HEK293 (cell line): ENCODE results near the gene DCHS1.

ENCODE experiments used
- CTCF ChIA-PET: fragments of 350-600 bp; formaldehyde crosslinking; extraction: SDS; loops from one replicate; lab custom pipeline; 2021; ENCODE audit warnings: antibody characterized with exemption; lab: Yijun Ruan, JAX
- POLR2A ChIA-PET: fragments of 300-600 bp; formaldehyde crosslinking; extraction: SDS; loops from one replicate; lab custom pipeline; 2020; ENCODE audit warnings: antibody characterized with exemption, inconsistent platforms; lab: Yijun Ruan, JAX
- H3K27ac ChIP-seq: fragments of 200-500 bp; sonication (Bioruptor generic); 2 replicates; pipeline ENCODE4 v1.5.1; 2014; ENCODE audit warnings: low read depth, low read length, control low read depth, inconsistent platforms; ENCODE audit errors: extremely low read depth
- H3K36me3 ChIP-seq, 2 experiments: fragments of 200-500 bp in 1 of 2; sonication (Bioruptor generic) in 1 of 2; 1 replicate in 1 of 2; 2 replicates in 1 of 2; pipeline ENCODE4 v1.5.1; 2014 to 2017; ENCODE audit warnings: inconsistent platforms in 2 of 2, low read length in 2 of 2; ENCODE audit not compliant: control insufficient read depth in 2 of 2, insufficient read depth in 1 of 2
- H3K4me1 ChIP-seq: fragments of 200-500 bp; sonication (Bioruptor generic); 2 replicates; pipeline ENCODE4 v1.5.1; 2014; ENCODE audit warnings: mild to moderate bottlenecking, low read length, inconsistent platforms; ENCODE audit not compliant: control insufficient read depth, insufficient read depth
- H3K4me3 ChIP-seq: 2 replicates; pipeline ENCODE4 v1.5.1; 2011; ENCODE audit warnings: low read depth, mild to moderate bottlenecking, control low read depth, low read length, moderate library complexity
- H3K9me3 ChIP-seq: fragments of 200-500 bp; sonication (Bioruptor generic); 2 replicates; pipeline ENCODE4 v1.5.1; 2014; ENCODE audit warnings: low read depth, low read length, inconsistent platforms; ENCODE audit not compliant: control insufficient read depth, insufficient read depth
- HOXD13 ChIP-seq: sonication (generic); formaldehyde crosslinking; IDR thresholded peaks from 2 replicates; pipeline ENCODE4 v1.8.0; 2022; ENCODE audit warnings: missing genetic modification reagents, borderline replicate concordance
- MEIS1 ChIP-seq: sonication (generic); formaldehyde crosslinking; IDR thresholded peaks from 2 replicates; pipeline ENCODE4 v1.8.1; 2022; ENCODE audit warnings: missing genetic modification reagents, mild to moderate bottlenecking, borderline replicate concordance
- OVOL3 ChIP-seq: fragments of 450-650 bp; formaldehyde crosslinking; IDR thresholded peaks from 2 replicates; pipeline ENCODE4 v1.5.1; 2016; ENCODE audit warnings: missing biosample characterization, missing genetic modification characterization
- PBX3 ChIP-seq: sonication (generic); formaldehyde crosslinking; IDR thresholded peaks from 2 replicates; pipeline ENCODE4 v1.8.1; 2022; ENCODE audit warnings: mild to moderate bottlenecking, moderate library complexity, missing genetic modification reagents
- PRDM1 ChIP-seq: fragments of 450-650 bp; formaldehyde crosslinking; IDR thresholded peaks from 2 replicates; pipeline ENCODE4; 2016; ENCODE audit warnings: missing biosample characterization, missing genetic modification characterization
- SETDB1 ChIP-seq: IDR thresholded peaks from one replicate; pipeline ENCODE4 v1.6.1; 2017; ENCODE audit warnings: mild to moderate bottlenecking, low read length, moderate library complexity, mixed read lengths; ENCODE audit not compliant: insufficient read length
- SP7 ChIP-seq: fragments of 450-650 bp; formaldehyde crosslinking; IDR thresholded peaks from 2 replicates; pipeline ENCODE4 v1.5.1; 2016; ENCODE audit warnings: missing biosample characterization, missing genetic modification characterization
- WT1 ChIP-seq: fragments of 450-650 bp; formaldehyde crosslinking; IDR thresholded peaks from 2 replicates; pipeline ENCODE4 v1.5.1; 2016; ENCODE audit warnings: missing biosample characterization, missing genetic modification characterization
- ZBTB8A ChIP-seq: fragments of 450-650 bp; formaldehyde crosslinking; IDR thresholded peaks from 2 replicates; pipeline ENCODE4 v1.5.1; 2016; ENCODE audit warnings: missing biosample characterization, missing genetic modification characterization
- ZIC2 ChIP-seq: fragments of 450-650 bp; formaldehyde crosslinking; IDR thresholded peaks from 2 replicates; pipeline ENCODE4 v1.5.1; 2016; ENCODE audit warnings: missing biosample characterization, missing genetic modification characterization
- ZNF10 ChIP-seq: fragments of 450-650 bp; formaldehyde crosslinking; IDR thresholded peaks from 2 replicates; pipeline ENCODE4 v1.5.1; 2017; ENCODE audit warnings: missing biosample characterization, missing genetic modification characterization
- ZNF112 ChIP-seq: fragments of 450-650 bp; formaldehyde crosslinking; IDR thresholded peaks from 2 replicates; pipeline ENCODE4 v1.5.0; 2017; ENCODE audit warnings: missing biosample characterization, missing genetic modification characterization
- ZNF157 ChIP-seq: fragments of 450-650 bp; formaldehyde crosslinking; IDR thresholded peaks from 2 replicates; pipeline ENCODE4 v1.5.1; 2016; ENCODE audit warnings: missing biosample characterization, missing genetic modification characterization
- ZNF19 ChIP-seq: fragments of 450-650 bp; formaldehyde crosslinking; IDR thresholded peaks from 2 replicates; pipeline ENCODE4; 2016; ENCODE audit warnings: missing biosample characterization, missing genetic modification characterization, low read depth
- ZNF2 ChIP-seq: fragments of 450-650 bp; formaldehyde crosslinking; IDR thresholded peaks from 2 replicates; pipeline ENCODE4 v1.5.1; 2016; ENCODE audit warnings: missing biosample characterization, missing genetic modification characterization
- ZNF266 ChIP-seq: fragments of 450-650 bp; formaldehyde crosslinking; IDR thresholded peaks from 2 replicates; pipeline ENCODE4 v1.5.1; 2016; ENCODE audit warnings: missing biosample characterization, missing genetic modification characterization, low read depth
- ZNF335 ChIP-seq: fragments of 450-650 bp; formaldehyde crosslinking; conservative IDR thresholded peaks from 2 replicates; pipeline ENCODE4 v1.5.1; 2016; ENCODE audit warnings: missing biosample characterization, missing genetic modification characterization
- ZNF366 ChIP-seq: fragments of 450-650 bp; formaldehyde crosslinking; conservative IDR thresholded peaks from 2 replicates; pipeline ENCODE4 v1.5.1; 2016; ENCODE audit warnings: missing biosample characterization, missing genetic modification characterization
- ZNF394 ChIP-seq: fragments of 450-650 bp; formaldehyde crosslinking; IDR thresholded peaks from 2 replicates; pipeline ENCODE4 v1.5.1; 2016; ENCODE audit warnings: missing biosample characterization, missing genetic modification characterization, mild to moderate bottlenecking, moderate library complexity, borderline replicate concordance
- ZNF398 ChIP-seq: fragments of 450-650 bp; formaldehyde crosslinking; IDR thresholded peaks from 2 replicates; pipeline ENCODE4 v1.5.1; 2017; ENCODE audit warnings: missing biosample characterization, missing genetic modification characterization
- ZNF521 ChIP-seq: fragments of 450-650 bp; formaldehyde crosslinking; IDR thresholded peaks from 2 replicates; pipeline ENCODE4 v1.5.1; 2017; ENCODE audit warnings: missing biosample characterization, mild to moderate bottlenecking, missing genetic modification characterization
- ZNF623 ChIP-seq: fragments of 450-650 bp; formaldehyde crosslinking; IDR thresholded peaks from 2 replicates; pipeline ENCODE4 v1.5.1; 2016; ENCODE audit warnings: missing biosample characterization, missing genetic modification characterization
- ZNF658 ChIP-seq: fragments of 450-650 bp; formaldehyde crosslinking; IDR thresholded peaks from 2 replicates; pipeline ENCODE4; 2016; ENCODE audit warnings: missing biosample characterization, missing genetic modification characterization
- ZNF777 ChIP-seq: fragments of 450-650 bp; formaldehyde crosslinking; IDR thresholded peaks from 2 replicates; pipeline ENCODE4 v1.5.1; 2017; ENCODE audit warnings: missing biosample characterization, missing genetic modification characterization, borderline replicate concordance
- ZNF830 ChIP-seq: fragments of 450-650 bp; IDR thresholded peaks from 2 replicates; pipeline ENCODE4 v1.5.0; 2018; ENCODE audit warnings: missing biosample characterization, missing genetic modification characterization, low read depth, mild to moderate bottlenecking, moderate library complexity
- ZNF843 ChIP-seq: fragments of 450-650 bp; formaldehyde crosslinking; IDR thresholded peaks from 2 replicates; pipeline ENCODE4 v1.5.1; 2016; ENCODE audit warnings: missing biosample characterization, missing genetic modification characterization
- ZSCAN23 ChIP-seq: fragments of 450-650 bp; formaldehyde crosslinking; IDR thresholded peaks from 2 replicates; pipeline ENCODE4 v1.5.1; 2016; ENCODE audit warnings: missing biosample characterization, missing genetic modification characterization

The DCHS1 gene

DNA sequence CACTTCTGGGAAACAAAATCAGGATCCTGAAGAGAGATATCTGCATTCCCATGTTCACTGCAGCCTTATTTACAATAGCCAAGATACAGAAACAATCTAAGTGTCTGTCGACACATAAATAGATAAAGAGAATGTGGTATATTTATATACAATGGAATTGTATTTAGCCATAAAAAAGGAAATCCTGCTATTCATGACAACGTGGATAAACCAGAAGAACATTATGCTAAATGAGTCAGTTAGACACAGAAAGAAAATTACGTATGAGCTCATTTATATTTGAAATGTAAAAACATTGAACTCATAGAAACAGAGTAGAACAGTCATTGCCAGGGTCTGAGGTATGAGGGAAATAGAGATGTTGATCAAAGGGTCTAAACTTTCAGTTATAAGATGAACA, 21.4 kb upstream of the DCHS1 start:
- H3K9me3 ChIP-seq = no peaks in the 10 kb centered on the region
- peaks cover 0 to 25% of the 10 kb centered on the region in 2 experiments; a peak in 1 of 3 replicates for H3K36me3 ChIP-seq
- CTCF ChIA-PET = interaction anchor here (0.6 to 1.1 kb wide), 3 partner anchors 9 to 78 kb away, joined by 3 to 7 read pairs (median 3); no protein-coding TSS in a partner anchor
- no peak overlapping the region for H3K4me3 ChIP-seq
- H3K27ac ChIP-seq = no peak overlapping the region
- TF ChIP-seq ZNF843 (tag by site-specific recombination) (no peak), OVOL3 (no peak), ZNF157 (tag by site-specific recombination) (no peak), ZNF394 (no peak), ZNF366 (tag by site-specific recombination) (no peak), ZNF398 (no peak), ZNF658 (tag by site-specific recombination) (no peak), MEIS1 (CRISPR knock-in tag) (no peak), HOXD13 (CRISPR knock-in tag) (no peak), WT1 (tag by site-specific recombination) (no peak), PRDM1 (tag by site-specific recombination) (no peak), ZNF830 (tag by site-specific recombination) (no peak), SP7 (tag by site-specific recombination) (no peak), PBX3 (no peak)
- TF ChIP-seq, all 188 proteins: peak for 0
- H3K4me1 ChIP-seq = no peaks in the 10 kb centered on the region
- POLR2A ChIA-PET = interaction anchor here (1.0 kb wide), 1 partner anchor 70 kb away, joined by 3 read pairs; no protein-coding TSS in a partner anchor

GRCh38 chr11:6674862-6675261, 19.3 kb upstream of the DCHS1 start:
- H3K4me3 ChIP-seq = no peak overlapping the region
- no peak overlapping the region for H3K27ac ChIP-seq
- peaks cover 0 to 5% of the 10 kb centered on the region in 2 experiments; a peak in 1 of 3 replicates for H3K36me3 ChIP-seq
- POLR2A ChIA-PET = no interaction called here
- CTCF ChIA-PET = no interaction called here
- TF ChIP-seq ZNF366 (tag by site-specific recombination) (no peak), ZIC2 (tag by site-specific recombination) (no peak), ZSCAN23 (tag by site-specific recombination) (no peak), ZNF623 (tag by site-specific recombination) (no peak), HOXD13 (CRISPR knock-in tag) (no peak), SETDB1 (no peak), ZNF2 (tag by site-specific recombination) (no peak), ZNF777 (tag by site-specific recombination) (no peak), ZBTB8A (tag by site-specific recombination) (no peak)
- H3K9me3 ChIP-seq = no peaks in the 10 kb centered on the region
- H3K4me1 ChIP-seq = no peaks in the 10 kb centered on the region

DNA sequence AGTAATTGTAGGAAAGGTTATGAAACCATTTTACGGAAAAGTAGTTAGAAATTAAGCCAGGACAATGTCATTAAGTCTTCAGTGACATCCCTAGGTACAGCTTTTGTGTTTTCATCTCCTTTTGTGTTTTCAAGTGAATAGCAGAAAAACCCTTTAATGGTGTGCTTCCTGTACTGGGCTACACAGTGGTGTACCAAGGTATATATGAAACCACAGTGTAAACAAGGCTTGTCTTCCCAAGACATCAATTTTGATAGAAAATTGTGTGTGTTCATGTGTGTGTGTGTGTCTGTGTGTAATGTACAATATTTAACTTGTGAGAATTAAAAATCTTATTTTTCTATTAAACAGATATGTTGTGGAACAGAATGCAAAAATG, 18.6 kb upstream of the DCHS1 start:
- Histone ChIP-seq H3K4me3 (no peak overlapping the region), H3K9me3 (no peaks in the 10 kb centered on the region), H3K36me3 (no peaks in the 10 kb centered on the region), H3K27ac (no peak overlapping the region), H3K4me1 (no peaks in the 10 kb centered on the region)
- TF ChIP-seq SP7 (tag by site-specific recombination) (no peak), ZNF112 (no peak), ZNF335 (tag by site-specific recombination) (no peak), ZNF266 (tag by site-specific recombination) (no peak), HOXD13 (CRISPR knock-in tag) (no peak), ZNF521 (no peak), ZNF777 (tag by site-specific recombination) (no peak), ZNF19 (tag by site-specific recombination) (no peak), ZNF10 (no peak)
- ChIA-PET POLR2A (no interaction called here), CTCF (no interaction called here)
